Tibial nerve (tissue), 4 donors: Measurements from ENCODE around the gene MAN1A1. TPM values are rescaled to one million over a fixed set of nuclear protein-coding genes. Genes with fewer than 3 reads are reported as not detected.

Experiments used
- DNase-seq, 2 donors: peaks; one replicate each; pipeline ENCODE4 v3.0.0-alpha.2; 2019; ENCODE audit warnings: low spot score in 2 of 2
- H3K27ac ChIP-seq, 4 donors: fragments of 200-600 bp; sonication (generic) in 3 of 4; one replicate each; pipeline ENCODE4 v1.5.1; 2017 to 2019; ENCODE audit warnings: mild to moderate bottlenecking in 1 of 4
- H3K27me3 ChIP-seq, 2 donors: fragments of 200-600 bp; sonication (generic) in 1 of 2; one replicate each; pipeline versions ENCODE4 v1.5.1 to v1.6.0; 2017 to 2019
- H3K36me3 ChIP-seq, 3 donors: fragments of 200-600 bp; sonication (generic); one replicate each; pipeline ENCODE4 v1.5.1; 2018 to 2019
- H3K4me1 ChIP-seq, 4 donors: fragments of 200-600 bp; sonication (generic) in 3 of 4; one replicate each; pipeline ENCODE4 v1.5.1; 2017 to 2019
- H3K4me3 ChIP-seq, 4 donors: fragments of 200-600 bp; sonication (generic) in 3 of 4; one replicate each; pipeline ENCODE4 v1.5.1; 2017 to 2019; ENCODE audit warnings: mild to moderate bottlenecking in 1 of 4, moderate library complexity in 1 of 4
- H3K9me3 ChIP-seq, 4 donors: fragments of 200-600 bp; sonication (generic) in 3 of 4; one replicate each; pipeline ENCODE4 v1.5.1; 2017 to 2019
- EP300 ChIP-seq, 2 donors: sonication (generic); formaldehyde crosslinking; IDR thresholded peaks; one replicate each; pipeline ENCODE4 v1.6.1; 2017; ENCODE audit warnings: antibody characterized with exemption in 2 of 2, mild to moderate bottlenecking in 1 of 2
- POLR2A ChIP-seq, 2 donors: fragments of 450-650 bp; IDR thresholded peaks; one replicate each; pipeline ENCODE4 v1.6.1; 2017; ENCODE audit warnings: antibody characterized with exemption in 2 of 2, mild to moderate bottlenecking in 2 of 2, moderate library complexity in 2 of 2
- WGBS, 2 donors: methylation state at CpG; one replicate each; pipeline ENCODE4 v1.1.5; 2018; 5-methylcytosine and 5-hydroxymethylcytosine counted together
- total RNA-seq, 4 donors: library from RNA; depleted of rRNA; stranded (reverse); fragments of >200 nt; gene quantifications; one replicate each; pipeline ENCODE4 v1.1.0, GENCODE V29; 2016
- TF ChIP-seq, protein P1 (sequence below), 5 experiments: fragments of 200-600 bp in 3 of 5; fragments of 450-650 bp in 2 of 5; sonication (generic) in 3 of 5; IDR thresholded peaks; one replicate each; pipeline ENCODE4 v1.5.1; 2016 to 2019; ENCODE audit warnings: antibody characterized with exemption in 5 of 5, mild to moderate bottlenecking in 3 of 5, moderate library complexity in 2 of 5

Gene MAN1A1
- total RNA-seq, 4 donors from 2014 or later: 118 to 287 (median 154) TPM

DNA sequence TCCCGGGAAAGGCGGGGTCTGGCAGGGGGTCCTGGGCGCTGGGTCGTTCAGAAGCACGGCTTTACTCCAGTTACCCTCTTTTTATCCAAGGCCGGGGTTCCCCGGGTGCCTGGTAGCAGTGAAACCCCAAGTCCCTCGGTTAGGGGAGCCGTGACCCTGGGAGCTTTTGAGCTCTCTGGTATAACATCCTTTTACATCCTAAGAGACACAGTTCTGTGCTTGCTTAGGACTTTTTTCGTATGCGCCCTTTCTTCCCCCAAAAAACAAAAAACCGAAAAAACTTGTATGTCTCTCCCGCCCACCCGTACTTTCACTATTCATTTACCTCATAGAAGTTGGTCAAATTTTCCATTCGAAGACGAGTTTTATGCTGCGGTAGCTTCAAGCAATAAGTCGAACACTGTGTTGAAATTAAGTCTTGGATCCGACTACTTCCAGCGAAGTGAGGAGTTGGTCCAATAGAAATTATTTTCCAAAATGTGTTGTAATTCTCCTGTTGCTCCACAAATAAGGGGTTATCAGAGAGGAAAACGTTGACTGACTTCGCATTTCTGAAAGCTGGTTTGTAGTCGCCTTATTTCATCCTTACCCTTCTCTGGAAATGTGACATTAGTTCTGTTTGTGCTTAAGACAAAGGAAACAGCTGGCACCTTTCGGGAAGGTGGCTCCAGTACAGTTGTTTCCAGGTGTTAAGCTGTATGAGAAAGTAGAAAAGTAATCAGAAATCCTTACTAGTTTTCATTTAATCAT is 816 bp upstream of the MAN1A1 start:
- no peaks in the 10 kb centered on the region for H3K36me3 ChIP-seq
- H3K4me1 ChIP-seq: peaks cover 0 to 55% (median 2%) of the 10 kb centered on the region in 4 donors
- H3K4me3 ChIP-seq: peak overlapping the region; percentile 74 to 99 (median 87)
- TF ChIP-seq EP300 (IDR thresholded peaks at IDR 0.05) (peak in 1 of 2 donors; percentile 82), POLR2A (IDR thresholded peaks at IDR 0.05) (peak in 1 of 2 donors; percentile 14)
- TF ChIP-seq, protein P1, sequence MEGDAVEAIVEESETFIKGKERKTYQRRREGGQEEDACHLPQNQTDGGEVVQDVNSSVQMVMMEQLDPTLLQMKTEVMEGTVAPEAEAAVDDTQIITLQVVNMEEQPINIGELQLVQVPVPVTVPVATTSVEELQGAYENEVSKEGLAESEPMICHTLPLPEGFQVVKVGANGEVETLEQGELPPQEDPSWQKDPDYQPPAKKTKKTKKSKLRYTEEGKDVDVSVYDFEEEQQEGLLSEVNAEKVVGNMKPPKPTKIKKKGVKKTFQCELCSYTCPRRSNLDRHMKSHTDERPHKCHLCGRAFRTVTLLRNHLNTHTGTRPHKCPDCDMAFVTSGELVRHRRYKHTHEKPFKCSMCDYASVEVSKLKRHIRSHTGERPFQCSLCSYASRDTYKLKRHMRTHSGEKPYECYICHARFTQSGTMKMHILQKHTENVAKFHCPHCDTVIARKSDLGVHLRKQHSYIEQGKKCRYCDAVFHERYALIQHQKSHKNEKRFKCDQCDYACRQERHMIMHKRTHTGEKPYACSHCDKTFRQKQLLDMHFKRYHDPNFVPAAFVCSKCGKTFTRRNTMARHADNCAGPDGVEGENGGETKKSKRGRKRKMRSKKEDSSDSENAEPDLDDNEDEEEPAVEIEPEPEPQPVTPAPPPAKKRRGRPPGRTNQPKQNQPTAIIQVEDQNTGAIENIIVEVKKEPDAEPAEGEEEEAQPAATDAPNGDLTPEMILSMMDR (IDR thresholded peaks at IDR 0.05): peak in 1 of 5 experiments; percentile 12
- 1 to 3% methylated on average over 23 to 24 of the region's 24 CpGs for WGBS, 2 donors
- H3K27ac ChIP-seq: peak overlapping the region; percentile 88 to 98 (median 96)
- DNase-seq: peak in 1 of 2 donors; percentile 55
- H3K27me3 ChIP-seq: no peaks in the 10 kb centered on the region
- H3K9me3 ChIP-seq: no peaks in the 10 kb centered on the region

DNA sequence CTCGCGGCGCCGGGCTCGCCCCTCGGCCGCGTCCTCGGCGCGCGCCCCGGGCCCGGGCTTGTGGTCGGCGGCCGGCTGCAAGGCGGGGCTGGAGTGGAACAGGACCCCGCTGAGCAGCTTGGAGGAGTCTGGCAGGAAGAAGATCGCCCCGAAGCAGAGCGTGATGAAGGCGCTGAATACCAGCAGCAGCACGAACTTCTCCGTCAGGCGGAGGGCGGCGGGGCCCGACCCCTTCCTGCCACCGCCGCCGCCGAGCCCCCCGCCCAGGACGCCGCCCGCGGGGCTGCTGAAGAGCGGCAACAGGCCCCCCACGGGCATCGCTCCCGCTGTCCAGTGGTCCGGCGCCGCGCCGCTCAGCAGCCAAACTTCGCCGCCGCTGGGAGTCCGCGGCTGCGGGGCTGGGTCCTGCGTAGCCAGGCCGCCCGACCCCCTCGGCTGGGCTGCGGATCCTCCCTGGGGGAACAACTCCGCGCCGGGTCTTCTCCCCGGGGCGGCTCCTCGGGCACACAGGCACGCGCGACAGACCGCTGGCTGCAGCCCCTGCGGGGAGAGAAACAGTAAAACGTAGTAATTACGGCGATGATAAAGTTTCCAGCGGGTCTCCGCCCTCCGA is 707 bp downstream of the MAN1A1 start:
- no peak for DNase-seq
- Histone ChIP-seq H3K4me3 (peak overlapping the region; percentile 74 to 99 (median 87)), H3K36me3 (no peaks in the 10 kb centered on the region), H3K27ac (peak overlapping the region; percentile 88 to 98 (median 96)), H3K27me3 (no peaks in the 10 kb centered on the region), H3K4me1 (peaks cover 0 to 54% (median 4%) of the 10 kb centered on the region in 4 donors), H3K9me3 (no peaks in the 10 kb centered on the region)
- 0 to 2% methylated on average over 18 to 42 of the region's 75 CpGs for WGBS, 2 donors
- TF ChIP-seq EP300 (IDR thresholded peaks at IDR 0.05): no peak
- TF ChIP-seq, protein P1 (IDR thresholded peaks at IDR 0.05): no peak
- no peak for TF ChIP-seq POLR2A (IDR thresholded peaks at IDR 0.05)

DNA sequence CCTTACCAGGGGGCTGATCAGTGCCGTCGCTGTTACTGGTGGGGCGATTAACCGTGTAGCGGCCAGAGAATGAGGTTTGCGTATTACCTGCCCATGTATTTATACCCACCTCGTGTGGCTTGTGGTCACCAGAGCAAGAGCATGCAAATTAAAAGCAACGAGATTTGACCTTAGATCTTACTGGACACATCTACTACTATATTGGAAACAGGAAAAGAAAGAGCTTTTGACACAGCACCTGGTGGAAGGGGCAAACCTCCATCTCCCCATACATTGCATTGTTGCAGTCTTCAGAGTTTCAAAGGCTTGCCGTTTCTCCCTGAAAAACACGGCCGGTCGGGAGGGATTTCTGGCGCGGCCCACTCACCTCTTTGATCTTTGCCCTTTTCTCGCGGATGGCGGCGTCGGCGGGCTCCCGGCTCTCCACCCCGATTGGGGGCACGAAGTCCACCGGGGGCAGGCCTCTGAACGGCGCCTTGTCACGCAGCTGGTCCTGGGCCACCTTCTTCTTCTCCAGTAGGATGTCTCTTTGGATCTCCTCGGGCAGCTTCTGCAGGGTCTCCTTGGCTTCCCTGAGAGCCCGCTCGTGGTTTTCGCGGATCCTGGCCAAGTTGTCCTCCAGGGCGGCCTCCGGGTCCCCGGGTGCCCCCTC is 1.3 kb downstream of the MAN1A1 start:
- 7 to 11% methylated on average over 28 to 35 of the region's 35 CpGs for WGBS, 2 donors
- no peak for DNase-seq
- no peaks in the 10 kb centered on the region for H3K9me3 ChIP-seq
- H3K27ac ChIP-seq: peak overlapping the region; percentile 88 to 98 (median 96)
- peaks cover 0 to 54% (median 5%) of the 10 kb centered on the region in 4 donors for H3K4me1 ChIP-seq
- H3K4me3 ChIP-seq: peak overlapping the region; percentile 74 to 99 (median 87)
- TF ChIP-seq, protein P1 (IDR thresholded peaks at IDR 0.05): no peak
- no peaks in the 10 kb centered on the region for H3K36me3 ChIP-seq
- H3K27me3 ChIP-seq: no peaks in the 10 kb centered on the region

DNA sequence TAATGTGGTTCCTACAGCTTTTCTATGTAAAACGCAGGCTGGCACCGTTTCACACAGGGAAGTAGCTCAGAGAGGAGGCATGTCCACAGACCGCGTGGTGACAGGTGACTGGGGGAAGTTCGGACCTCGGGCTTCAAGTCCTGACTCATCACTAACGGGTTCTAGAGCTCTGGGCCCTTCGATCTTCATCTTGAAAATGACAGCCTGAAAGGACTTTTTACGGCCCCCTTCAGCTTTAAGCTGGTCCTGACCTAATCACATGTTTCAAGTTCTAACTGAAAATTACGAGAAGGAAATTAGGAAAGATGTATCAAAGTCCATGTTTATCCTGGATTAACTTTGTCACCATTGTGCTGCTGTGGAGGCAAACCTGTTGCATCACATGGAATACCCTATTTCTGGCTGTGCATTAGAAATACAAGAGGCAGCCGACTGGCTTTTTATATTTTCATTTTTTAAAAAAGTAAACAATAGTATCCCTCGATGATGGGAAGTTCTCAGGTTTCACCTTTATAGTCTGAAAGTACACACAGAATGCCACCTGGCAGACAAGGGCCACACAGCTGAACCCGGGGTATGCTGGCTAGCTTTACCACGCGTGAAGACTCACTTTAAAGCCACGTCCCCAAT is 2.0 kb downstream of the MAN1A1 start:
- no peaks in the 10 kb centered on the region for H3K27me3 ChIP-seq
- no peaks in the 10 kb centered on the region for H3K9me3 ChIP-seq
- peak in 1 of 2 donors; percentile 41 for DNase-seq
- peak overlapping the region; percentile 88 to 98 (median 96) for H3K27ac ChIP-seq
- no peaks in the 10 kb centered on the region for H3K36me3 ChIP-seq
- no peak for TF ChIP-seq EP300 (IDR thresholded peaks at IDR 0.05)
- WGBS, 2 donors: 39 to 53% methylated on average over 16 of the region's 16 CpGs
- peak overlapping the region; percentile 74 to 99 (median 87) for H3K4me3 ChIP-seq
- H3K4me1 ChIP-seq: peaks cover 0 to 51% (median 7%) of the 10 kb centered on the region in 4 donors

DNA sequence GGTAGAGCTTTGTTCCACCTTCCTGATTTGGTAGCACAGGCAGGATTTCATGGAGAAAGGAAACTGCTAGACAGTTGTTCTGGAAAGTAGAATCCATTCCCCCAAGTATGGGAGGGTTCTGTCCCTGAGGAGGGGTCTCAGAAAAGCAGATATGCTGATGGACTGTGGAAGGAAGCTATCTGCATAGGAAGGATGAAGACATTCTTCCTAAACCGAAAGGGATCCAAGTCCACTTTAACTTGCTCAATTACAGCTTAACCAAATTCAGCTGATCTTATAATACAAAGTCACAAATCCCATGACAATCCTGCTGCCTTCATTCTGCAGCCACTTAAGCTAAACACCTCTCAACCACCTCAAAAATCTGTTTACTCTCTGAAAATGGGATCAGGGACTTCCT is 2.6 kb downstream of the MAN1A1 start:
- TF ChIP-seq, protein P1 (IDR thresholded peaks at IDR 0.05): no peak
- no peak for TF ChIP-seq EP300 (IDR thresholded peaks at IDR 0.05)
- no peak for TF ChIP-seq POLR2A (IDR thresholded peaks at IDR 0.05)
- peak overlapping the region; percentile 30 to 93 (median 78) for H3K4me3 ChIP-seq
- no peaks in the 10 kb centered on the region for H3K27me3 ChIP-seq
- 52 to 60% methylated on average over 1 of the region's 1 CpG for WGBS, 2 donors
- peaks cover 0 to 52% (median 9%) of the 10 kb centered on the region in 4 donors for H3K4me1 ChIP-seq
- no peaks in the 10 kb centered on the region for H3K9me3 ChIP-seq
- H3K36me3 ChIP-seq: no peaks in the 10 kb centered on the region
- peak overlapping the region in 3 of 4 donors; percentile 49 to 98 (median 97) for H3K27ac ChIP-seq
- DNase-seq: no peak
